Heart right ventricle (tissue), 16 donors: ENCODE measurements around the gene PEMT. TPM values are rescaled to one million over a fixed set of nuclear protein-coding genes. Genes with fewer than 3 reads are reported as not detected.
A peak's percentile ranks its signal among the peaks of the same experiment; 100 is the strongest.

Experiments
- ATAC-seq, 8 donors: fragments of 200-7000 bp; cut with Tn5 transposase; one replicate each; pipeline ENCODE4 v1.9.1; 2020; ENCODE audit warnings: mild to moderate bottlenecking in 8 of 8, moderate library complexity in 8 of 8, moderate number of reproducible peaks in 1 of 8
- DNase-seq, 2 donors: peaks; one replicate each; pipeline ENCODE4 v3.0.0-alpha.2; 2020
- H3K27ac ChIP-seq, 10 donors: fragments of 200-600 bp; sonication (generic) in 2 of 10; one replicate each; pipeline versions ENCODE4 v1.5.0 to v1.8.0; 2020 to 2022; ENCODE audit warnings: mild to moderate bottlenecking in 3 of 10
- H3K27me3 ChIP-seq, 7 donors: fragments of 200-600 bp; one replicate each; pipeline ENCODE4 v1.8.0; 2021 to 2022; ENCODE audit warnings: mild to moderate bottlenecking in 2 of 7
- H3K36me3 ChIP-seq, 9 donors: fragments of 200-600 bp; sonication (generic) in 1 of 9; one replicate each; pipeline versions ENCODE4 v1.5.0 to v1.8.0; 2020 to 2022; ENCODE audit warnings: mild to moderate bottlenecking in 2 of 9
- H3K4me1 ChIP-seq, 9 donors: fragments of 200-600 bp; sonication (generic) in 1 of 9; one replicate each; pipeline versions ENCODE4 v1.5.0 to v1.8.0; 2020 to 2022; ENCODE audit warnings: mild to moderate bottlenecking in 4 of 9
- H3K4me3 ChIP-seq, 10 donors: fragments of 200-600 bp; sonication (generic) in 2 of 10; one replicate each; pipeline versions ENCODE4 v1.5.0 to v1.8.0; 2020 to 2022; ENCODE audit warnings: mild to moderate bottlenecking in 7 of 10, moderate library complexity in 2 of 10
- H3K9me3 ChIP-seq, 11 donors: fragments of 200-600 bp in 10 of 11; sonication (generic) in 2 of 11; one replicate each; pipeline versions ENCODE4 v1.5.0 to v1.8.0; 2013 to 2022; ENCODE audit warnings: mild to moderate bottlenecking in 2 of 11, control low read depth in 1 of 11, moderate library complexity in 1 of 11
- CTCF ChIP-seq, 9 donors: fragments of 200-600 bp; sonication (generic) in 2 of 9; IDR thresholded peaks; one replicate each; pipeline versions ENCODE4 v1.5.0 to v1.8.0; 2021 to 2022; ENCODE audit warnings: antibody characterized with exemption in 9 of 9, mild to moderate bottlenecking in 5 of 9, moderate library complexity in 1 of 9
- WGBS, 2 donors: extraction: QIAGEN DNeasy Blood & Tissue Kit; methylation state at CpG; one replicate each; pipeline ENCODE4 v1.1.7; 2013; ENCODE audit warnings: inconsistent platforms in 1 of 2; 5-methylcytosine and 5-hydroxymethylcytosine counted together
- intact Hi-C, 10 donors: fragments of 100-400 bp; cut with DNase I; formaldehyde crosslinking; loops; one replicate each; pipeline versions ENCODE4 v1.11.1 to v1.14.2; 2022
- polyA plus RNA-seq, 2 donors: library from polyadenylated mRNA; stranded (reverse); fragments of 200-250 nt; gene quantifications; one replicate each; pipeline ENCODE4 v1.2.3, GENCODE V29; 2013
- total RNA-seq, 10 donors: library from RNA; stranded (reverse); fragmentation: NEBNext Ultra II Directional in 3 of 10; extraction: Animal tissue kit (Norgen Biotek cat#: 25700) in 3 of 10; gene quantifications; one replicate each; pipeline versions ENCODE4 v1.2.1 to v1.2.4, GENCODE V29; 2021 to 2023
- donor health status: Arrhythmogenic right ventricular cardiomyopathy.
- donor health status: ischemic (EF 13 %, LVEDD 7.1; RV severe dilation, severe dysfunction).
- donor health status: healthy with polysubstance abuse.
- donor health status: DM: no; HTN: yes; CAD: no.
- donor health status: DM: no; HTN: no; CAD: no.
- donor health status: ischemic (EF 25% LVEDD 6.9; RV normal size, moderate dysfunction).
- donor health status: ischemic (EF 25% LVEDD 5.7; RV mildly dilated, moderate dysfunction).
- donor health status: healthy.
- donor health status: DM: yes; HTN: yes; CAD: no.
- donor health status: Ischemic cardiomyopathy.
- donor health status: ischemic (EF 35%, LVEDD 5.7; RV mildly dilated, moderate dysfunction).
- donor health status: nonischemic (EF 11% LVEDD 7.7; RV severe dilation, severe dysfunction).
- donor health status: DM: yes; HTN: yes; CAD: no.
- donor health status: PGD.
- donor health status: ischemic (EF 29% LVEDD 5.4; RV normal size, mild dysfunction).
- donor health status: nonischemic (EF 23%, LVEDD 6.1; RV moderate dilation, normal function).

The PEMT gene
- total and polyA plus RNA-seq, 12 donors = 13.5 to 55.2 (median 22.0) TPM

- TF ChIP-seq CTCF (IDR thresholded peaks at IDR 0.05) = peak; percentile 35 to 76 (median 71)
- WGBS, 2 donors = 0 to 4% methylated on average over 3 of the region's 3 CpGs
- H3K9me3 ChIP-seq = no peaks in the 10 kb centered on the region
- peaks cover 0 to 15% (median 5%) of the 10 kb centered on the region in 9 donors for H3K4me1 ChIP-seq
- no peak overlapping the region for H3K27ac ChIP-seq
- no peaks in the 10 kb centered on the region for H3K27me3 ChIP-seq
- intact Hi-C loops = loop anchor here in 4 of 10 donors (10.0 kb wide), 2 partner anchors 119 to 259 kb away; partner anchors contain the start of gene RASD1 (in 2 of the 4)
- DNase-seq (peak in 1 of 2 donors; percentile 65), ATAC-seq (peak; percentile 71 to 93 (median 88))
- no peaks in the 10 kb centered on the region for H3K36me3 ChIP-seq
- no peak overlapping the region for H3K4me3 ChIP-seq
Observed at GRCh38 chr17:17613708-17614114, 22.2 kb upstream of the PEMT start.

GRCh38 chr17:17612085-17613022 is 20.8 kb upstream of the PEMT start:
- Histone ChIP-seq H3K27me3 (no peaks in the 10 kb centered on the region), H3K27ac (peak overlapping the region in 4 of 10 donors; percentile 9 to 51 (median 46)), H3K4me1 (peaks cover 0 to 15% (median 5%) of the 10 kb centered on the region in 9 donors), H3K4me3 (no peak overlapping the region), H3K36me3 (no peaks in the 10 kb centered on the region), H3K9me3 (no peaks in the 10 kb centered on the region)
- no peak for TF ChIP-seq CTCF (IDR thresholded peaks at IDR 0.05)
- DNase-seq = no peak
- 65 to 72% methylated on average over 9 of the region's 9 CpGs for WGBS, 2 donors
- peak in 4 of 8 donors; percentile 43 to 68 (median 50) for ATAC-seq
- intact Hi-C loops = loop anchor here in 4 of 10 donors (10.0 kb wide), 2 partner anchors 118 to 258 kb away; partner anchors contain the start of gene RASD1 (in 2 of the 4)

GRCh38 chr17:17609121-17609520 is 17.6 kb upstream of the PEMT start:
- H3K4me1 ChIP-seq = peaks cover 0 to 29% (median 17%) of the 10 kb centered on the region in 9 donors
- no peak for ATAC-seq
- H3K4me3 ChIP-seq = no peak overlapping the region
- no peak overlapping the region for H3K27ac ChIP-seq
- no peaks in the 10 kb centered on the region for H3K36me3 ChIP-seq
- no peaks in the 10 kb centered on the region for H3K9me3 ChIP-seq
- 88 to 91% methylated on average over 4 of the region's 4 CpGs for WGBS, 2 donors
- no peak for DNase-seq
- TF ChIP-seq CTCF (IDR thresholded peaks at IDR 0.05) = no peak
- H3K27me3 ChIP-seq = no peaks in the 10 kb centered on the region
- intact Hi-C loops = no loop called here

- TF ChIP-seq CTCF (IDR thresholded peaks at IDR 0.05) = no peak
- no peaks in the 10 kb centered on the region for H3K36me3 ChIP-seq
- DNase-seq = no peak
- intact Hi-C loops = no loop called here
- peak overlapping the region in 1 of 10 donors; percentile 9 for H3K27ac ChIP-seq
- no peak for ATAC-seq
- H3K9me3 ChIP-seq = no peaks in the 10 kb centered on the region
- no peaks in the 10 kb centered on the region for H3K27me3 ChIP-seq
- WGBS, 2 donors = 52 to 53% methylated on average over 7 of the region's 7 CpGs
- peaks cover 0 to 20% (median 11%) of the 10 kb centered on the region in 9 donors for H3K4me1 ChIP-seq
- H3K4me3 ChIP-seq = no peak overlapping the region
Observed at GRCh38 chr17:17606416-17607000, 15.0 kb upstream of the PEMT start.
